Measurements from ENCODE around the gene COQ10A.

DNA sequence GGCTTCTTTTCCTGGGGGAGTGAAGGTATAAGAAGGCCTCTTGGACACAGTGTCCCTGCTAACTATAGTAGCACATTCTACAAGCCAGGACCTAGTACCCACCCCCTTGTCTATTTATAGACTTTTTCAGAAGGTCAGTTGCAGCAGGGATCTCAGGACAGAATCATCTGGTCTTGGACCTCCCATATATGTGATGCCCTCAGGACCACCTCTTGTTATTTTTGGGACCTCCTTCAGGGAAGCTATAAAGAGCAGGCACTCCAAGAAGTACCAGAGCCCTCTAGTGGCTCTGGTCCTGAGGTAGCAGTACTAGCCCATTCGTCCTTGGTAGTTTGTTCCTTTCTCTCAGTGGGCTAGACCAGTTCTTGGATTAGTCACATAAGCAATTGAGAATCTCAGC, 4.3 kb downstream of the COQ10A start:
- TF ChIP-seq CTCF (conservative IDR thresholded peaks at IDR 0.05) (peak; percentile 39; the same call in 1 of the 2 replicates), EZH2 (IDR thresholded peaks at IDR 0.05; ENCODE audit: low read depth) (no peak)

Data from PC-9 (cell line).